Left lung (tissue), 10 donors: ENCODE measurements around the gene ERC2. TPM values are rescaled to one million over a fixed set of nuclear protein-coding genes. Genes with fewer than 3 reads are reported as not detected.
A peak's percentile ranks its signal among the peaks of the same experiment; 100 is the strongest.

Experiments used
- ATAC-seq: fragments of 200-7000 bp; cut with Tn5 transposase; one replicate; pipeline ENCODE4 v1.9.1; 2020; ENCODE audit warnings: moderate library complexity
- DNase-seq, 4 donors: peaks; one replicate each; pipeline ENCODE4 v3.0.0-alpha.2; 2013 to 2020
- H3K27ac ChIP-seq, 2 donors: fragments of 200-600 bp; sonication (generic) in 1 of 2; one replicate each; pipeline versions ENCODE4 v1.5.0 to v1.8.0; 2020 to 2021
- H3K27me3 ChIP-seq, 2 donors: fragments of 200-600 bp; sonication (generic) in 1 of 2; one replicate each; pipeline versions ENCODE4 v1.5.0 to v1.8.0; 2020 to 2021
- H3K36me3 ChIP-seq, 2 donors: fragments of 200-600 bp; sonication (generic) in 1 of 2; one replicate each; pipeline versions ENCODE4 v1.5.0 to v1.8.0; 2020 to 2021
- H3K4me1 ChIP-seq, 2 donors: fragments of 200-600 bp; one replicate each; pipeline ENCODE4 v1.8.0; 2021
- H3K4me3 ChIP-seq, 2 donors: fragments of 200-600 bp; sonication (generic) in 1 of 2; one replicate each; pipeline versions ENCODE4 v1.5.0 to v1.8.0; 2020 to 2021; ENCODE audit warnings: mild to moderate bottlenecking in 1 of 2
- H3K9me3 ChIP-seq, 2 donors: fragments of 200-600 bp; sonication (generic) in 1 of 2; one replicate each; pipeline versions ENCODE4 v1.5.0 to v1.8.0; 2020 to 2021
- CTCF ChIP-seq, 2 donors: fragments of 200-600 bp; sonication (generic) in 1 of 2; IDR thresholded peaks; one replicate each; pipeline versions ENCODE4 v1.5.0 to v1.8.0; 2021; ENCODE audit warnings: antibody characterized with exemption in 2 of 2
- intact Hi-C, 2 donors: fragments of 100-400 bp; cut with DNase I; formaldehyde crosslinking; loops; one replicate each; pipeline versions ENCODE4 v1.11.2 to v1.14.2; 2022
- polyA plus RNA-seq, 6 donors: library from polyadenylated mRNA; unstranded; fragments of 120-200 nt; gene quantifications; one replicate each; pipeline ENCODE4 v1.2.1, GENCODE V29; 2013; ENCODE audit not compliant: insufficient read length in 6 of 6
- total RNA-seq, 2 donors: library from RNA; stranded (reverse); fragmentation: NEBNext Ultra II Directional; extraction: Animal tissue kit (Norgen Biotek cat#: 25700); gene quantifications; one replicate each; pipeline ENCODE4 v1.2.1, GENCODE V29; 2021
- donor health status: DM: no; HTN: yes; CAD: no.
- donor health status: DM: no; HTN: no; CAD: no.

The ERC2 gene
- total and polyA plus RNA-seq, 8 donors, result 1.6 to 3.3 (median 2.1) TPM

- ATAC-seq (no peak), DNase-seq (no peak)
- Histone ChIP-seq H3K27me3 (no peaks in the 10 kb centered on the region), H3K4me1 (no peaks in the 10 kb centered on the region), H3K27ac (no peak overlapping the region), H3K4me3 (no peak overlapping the region), H3K9me3 (no peaks in the 10 kb centered on the region), H3K36me3 (no peaks in the 10 kb centered on the region)
- no peak for TF ChIP-seq CTCF (IDR thresholded peaks at IDR 0.05)
- intact Hi-C loops, result no loop called here
Measured at GRCh38 chr3:55859305-55859704, 609.0 kb downstream of the ERC2 start.

DNA sequence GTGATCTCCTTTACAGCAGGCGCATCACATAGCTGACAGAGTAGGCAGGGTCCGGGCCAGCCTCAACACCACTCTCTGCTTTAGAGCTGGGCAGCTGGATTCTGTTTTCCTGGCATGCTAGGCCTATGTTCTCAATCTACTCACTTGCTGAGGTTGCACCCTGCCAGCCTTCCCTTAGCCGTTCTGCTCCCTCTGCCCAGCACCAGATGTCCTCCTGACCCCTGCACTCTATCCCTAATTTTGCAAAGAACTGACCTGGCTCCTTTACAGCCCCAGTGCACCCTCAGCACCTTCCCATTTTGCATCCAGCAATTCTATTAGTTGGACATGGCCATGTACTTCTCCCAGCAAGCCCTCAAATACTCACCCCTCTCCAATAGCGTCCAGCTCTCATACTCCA is 609.5 kb downstream of the ERC2 start:
- intact Hi-C loops, result no loop called here
- Histone ChIP-seq H3K27me3 (no peaks in the 10 kb centered on the region), H3K36me3 (no peaks in the 10 kb centered on the region), H3K9me3 (no peaks in the 10 kb centered on the region), H3K4me3 (no peak overlapping the region), H3K4me1 (no peaks in the 10 kb centered on the region), H3K27ac (no peak overlapping the region)
- ATAC-seq (peak; percentile 14), DNase-seq (no peak)
- no peak for TF ChIP-seq CTCF (IDR thresholded peaks at IDR 0.05)

GRCh38 chr3:55858302-55858701 is 610.0 kb downstream of the ERC2 start:
- ATAC-seq (peak; percentile 71), DNase-seq (no peak)
- no peak for TF ChIP-seq CTCF (IDR thresholded peaks at IDR 0.05)
- Histone ChIP-seq H3K4me1 (no peaks in the 10 kb centered on the region), H3K36me3 (no peaks in the 10 kb centered on the region), H3K27me3 (no peaks in the 10 kb centered on the region), H3K27ac (no peak overlapping the region), H3K9me3 (no peaks in the 10 kb centered on the region), H3K4me3 (no peak overlapping the region)
- intact Hi-C loops, result no loop called here

GRCh38 chr3:55857633-55858032 is 610.6 kb downstream of the ERC2 start:
- DNase-seq, result no peak
- no peaks in the 10 kb centered on the region for H3K36me3 ChIP-seq
- H3K27ac ChIP-seq, result no peak overlapping the region
- no peaks in the 10 kb centered on the region for H3K4me1 ChIP-seq
- no peak overlapping the region for H3K4me3 ChIP-seq
- ATAC-seq, result no peak
- no peaks in the 10 kb centered on the region for H3K9me3 ChIP-seq
- intact Hi-C loops, result no loop called here
- no peaks in the 10 kb centered on the region for H3K27me3 ChIP-seq
- no peak for TF ChIP-seq CTCF (IDR thresholded peaks at IDR 0.05)

DNA sequence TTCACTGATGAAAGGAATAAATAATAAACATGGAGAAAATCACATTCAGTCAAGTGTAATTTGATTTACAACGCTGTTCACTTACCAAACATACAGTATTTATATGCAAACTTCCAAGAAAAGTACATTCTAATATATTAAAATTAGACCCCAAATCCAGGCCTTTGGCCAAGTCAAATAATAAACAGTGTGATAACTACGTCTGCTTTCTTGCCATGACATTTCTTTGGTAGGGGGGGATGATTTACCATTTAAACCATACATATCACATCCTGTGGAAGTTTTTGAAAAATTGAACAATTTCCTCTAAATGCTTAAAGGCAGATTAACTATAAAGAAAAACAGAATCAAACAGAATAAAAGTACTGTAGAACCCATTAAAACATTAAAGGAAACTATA is 613.0 kb downstream of the ERC2 start:
- Histone ChIP-seq H3K4me1 (no peaks in the 10 kb centered on the region), H3K27me3 (no peaks in the 10 kb centered on the region), H3K9me3 (no peaks in the 10 kb centered on the region), H3K36me3 (no peaks in the 10 kb centered on the region), H3K27ac (no peak overlapping the region), H3K4me3 (no peak overlapping the region)
- no peak for TF ChIP-seq CTCF (IDR thresholded peaks at IDR 0.05)
- ATAC-seq (no peak), DNase-seq (peak in 2 of 4 donors; percentile 26 to 35)
- intact Hi-C loops, result no loop called here
